HepG2 (cell line): ENCODE data around the gene SCN9A. TPM values are rescaled to one million over a fixed set of nuclear protein-coding genes. Genes with fewer than 3 reads are reported as not detected.

Experiments used
- GATAD1 ChIP-seq: IDR thresholded peaks from 2 replicates; pipeline ENCODE4 v1.6.1; 2016; ENCODE audit warnings: missing genetic modification reagents, missing compliant biosample characterization
- HNRNPK ChIP-seq: fragments of 200-400 bp; formaldehyde crosslinking; IDR thresholded peaks from 2 replicates; pipeline ENCODE4 v1.6.1; 2018; ENCODE audit warnings: low read length, low read depth, moderate library complexity, mild to moderate bottlenecking; ENCODE audit not compliant: poor library complexity, severe bottlenecking
- KMT2B ChIP-seq: IDR thresholded peaks from 2 replicates; pipeline ENCODE4 v1.6.1; 2016; ENCODE audit warnings: missing genetic modification reagents, missing compliant biosample characterization
- NFRKB ChIP-seq: fragments of 450-650 bp; IDR thresholded peaks from 2 replicates; pipeline ENCODE4 v1.6.1; 2017
- PBX2 ChIP-seq: IDR thresholded peaks from 2 replicates; pipeline ENCODE4 v1.6.1; 2016; ENCODE audit warnings: control low read depth
- PCBP1 ChIP-seq: fragments of 200-400 bp; formaldehyde crosslinking; IDR thresholded peaks from 2 replicates; pipeline ENCODE4 v1.6.1; 2017; ENCODE audit warnings: mild to moderate bottlenecking, low read depth, low read length, borderline replicate concordance
- PHF8 ChIP-seq: sonication (generic); formaldehyde crosslinking; IDR thresholded peaks from 2 replicates; pipeline ENCODE4 v1.5.0; 2020; ENCODE audit warnings: missing genetic modification reagents
- RBM39 ChIP-seq: fragments of 200-400 bp; formaldehyde crosslinking; IDR thresholded peaks from one replicate; pipeline ENCODE4 v1.6.1; 2018; ENCODE audit warnings: antibody characterized with exemption, mild to moderate bottlenecking, low read depth, low read length; ENCODE audit not compliant: poor library complexity, severe bottlenecking
- RERE ChIP-seq: IDR thresholded peaks from 2 replicates; pipeline ENCODE4 v1.6.1; 2016; ENCODE audit warnings: low read depth, missing genetic modification reagents, missing compliant biosample characterization
- SIX4 ChIP-seq: sonication (generic); formaldehyde crosslinking; IDR thresholded peaks from 2 replicates; pipeline ENCODE4 v1.4.0; 2020; ENCODE audit warnings: missing genetic modification reagents
- TARDBP ChIP-seq: sonication (generic); formaldehyde crosslinking; IDR thresholded peaks from 2 replicates; pipeline ENCODE4 v1.8.0; 2022; ENCODE audit warnings: mild to moderate bottlenecking, missing genetic modification reagents
- TCF12 ChIP-seq, 2 experiments: fragments of 450-650 bp in 1 of 2; sonication (generic) in 1 of 2; formaldehyde crosslinking in 1 of 2; IDR thresholded peaks; 2 replicates each; pipeline versions ENCODE4 v1.6.1 to v1.8.0; 2017 to 2022; ENCODE audit warnings: antibody characterized with exemption in 1 of 2, mild to moderate bottlenecking in 1 of 2, missing genetic modification reagents in 1 of 2, moderate library complexity in 1 of 2
- YY1 ChIP-seq: IDR thresholded peaks from 2 replicates; pipeline ENCODE4 v1.6.1; 2011; ENCODE audit warnings: low read length, low read depth, moderate library complexity, mild to moderate bottlenecking; ENCODE audit not compliant: insufficient read depth, insufficient replicate concordance
- ZBTB10 ChIP-seq: sonication (generic); formaldehyde crosslinking; IDR thresholded peaks from 2 replicates; pipeline ENCODE4 v1.4.0; 2020; ENCODE audit warnings: missing genetic modification reagents, borderline replicate concordance
- ZNF121 ChIP-seq: sonication (generic); formaldehyde crosslinking; IDR thresholded peaks from 2 replicates; pipeline ENCODE4 v1.5.0; 2020; ENCODE audit warnings: mild to moderate bottlenecking, missing genetic modification reagents
- ZNF432 ChIP-seq: sonication (generic); formaldehyde crosslinking; IDR thresholded peaks from 2 replicates; pipeline ENCODE4 v1.5.0; 2020; ENCODE audit warnings: missing genetic modification reagents, mild to moderate bottlenecking, borderline replicate concordance
- polyA plus RNA-seq, 8 experiments: library from polyadenylated mRNA; depleted of rRNA in 3 of 8; stranded (reverse) in 7 of 8; unstranded in 1 of 8; fragments of >200 nt; fragmentation: Illumina TruSeq in 4 of 8; extraction: Trizol in 4 of 8; gene quantifications; 2 replicates each; pipeline versions ENCODE4 v1.2.1 to v1.2.3, GENCODE V29; 2011 to 2016; ENCODE audit warnings: low read depth in 4 of 8, missing spikeins in 1 of 8, mixed read lengths in 1 of 8; ENCODE audit not compliant: insufficient read depth in 1 of 8
- total RNA-seq, 5 experiments: library from RNA; depleted of rRNA; stranded (reverse); fragments of >200 nt; fragmentation: Illumina TruSeq; extraction: Trizol; gene quantifications; 2 replicates each; pipeline ENCODE4 v1.2.3, GENCODE V29; 2016; ENCODE audit warnings: low read depth in 1 of 5
- TF ChIP-seq, protein P1 (sequence below): sonication (generic); formaldehyde crosslinking; IDR thresholded peaks from 2 replicates; pipeline ENCODE4 v1.9.0; 2022; ENCODE audit warnings: low read depth, missing genetic modification reagents

Gene SCN9A
- total and polyA plus RNA-seq, 2 of the 13 experiments (the other 11 are each of a cell fraction or from before 2014, with no cell fraction given), result 15.3 to 24.3 TPM

DNA sequence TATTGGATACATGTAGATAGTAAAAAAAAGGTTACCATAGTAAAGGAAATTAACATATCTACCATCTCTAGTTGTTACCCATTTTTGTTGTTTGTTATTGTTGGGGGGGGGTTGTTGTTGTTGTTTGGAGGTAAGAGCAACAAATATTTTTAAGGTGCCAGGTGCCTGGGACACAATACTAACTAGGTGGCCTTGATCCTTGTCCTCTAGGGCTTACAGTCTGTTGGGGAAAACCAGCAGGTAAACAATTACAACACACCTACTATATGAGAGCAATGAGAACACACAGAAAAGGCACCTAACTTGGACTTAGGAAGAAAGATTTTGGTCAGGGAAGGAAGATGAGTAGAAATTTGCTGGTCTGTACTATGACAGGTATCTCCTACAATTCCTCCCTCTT lies 46.3 kb downstream of the SCN9A start (continued):
- TF ChIP-seq SIX4 (CRISPR knock-in tag), result 0 out of 2 replicates have a peak, but pooled peaks have one; percentile 30
- TF ChIP-seq ZNF121, result no peak
- TF ChIP-seq PCBP1, result no peak
- no peak for TF ChIP-seq ZNF432 (CRISPR knock-in tag)
- no peak for TF ChIP-seq NFRKB
- TF ChIP-seq, protein P1, sequence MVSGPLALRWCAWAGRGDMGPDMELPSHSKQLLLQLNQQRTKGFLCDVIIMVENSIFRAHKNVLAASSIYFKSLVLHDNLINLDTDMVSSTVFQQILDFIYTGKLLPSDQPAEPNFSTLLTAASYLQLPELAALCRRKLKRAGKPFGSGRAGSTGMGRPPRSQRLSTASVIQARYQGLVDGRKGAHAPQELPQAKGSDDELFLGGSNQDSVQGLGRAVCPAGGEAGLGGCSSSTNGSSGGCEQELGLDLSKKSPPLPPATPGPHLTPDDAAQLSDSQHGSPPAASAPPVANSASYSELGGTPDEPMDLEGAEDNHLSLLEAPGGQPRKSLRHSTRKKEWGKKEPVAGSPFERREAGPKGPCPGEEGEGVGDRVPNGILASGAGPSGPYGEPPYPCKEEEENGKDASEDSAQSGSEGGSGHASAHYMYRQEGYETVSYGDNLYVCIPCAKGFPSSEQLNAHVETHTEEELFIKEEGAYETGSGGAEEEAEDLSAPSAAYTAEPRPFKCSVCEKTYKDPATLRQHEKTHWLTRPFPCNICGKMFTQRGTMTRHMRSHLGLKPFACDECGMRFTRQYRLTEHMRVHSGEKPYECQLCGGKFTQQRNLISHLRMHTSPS, result no peak
- TF ChIP-seq PBX2 (CRISPR knock-in tag), result no peak
- no peak for TF ChIP-seq YY1
- no peak for TF ChIP-seq GATAD1 (CRISPR knock-in tag)
- TF ChIP-seq PHF8 (CRISPR knock-in tag), result no peak
- TF ChIP-seq RBM39, result no peak
- TF ChIP-seq TCF12 (IDR thresholded peaks at IDR 0.05), result no peak
- TF ChIP-seq TCF12 (CRISPR knock-in tag; IDR thresholded peaks at IDR 0.05), result no peak
- peak; percentile 23; the same call in 1 of the 2 replicates for TF ChIP-seq KMT2B (CRISPR knock-in tag)
- no peak for TF ChIP-seq ZBTB10 (CRISPR knock-in tag)
- no peak for TF ChIP-seq RERE (CRISPR knock-in tag)
- TF ChIP-seq HNRNPK, result no peak
- peak; percentile 76; the same call in 1 of the 2 replicates for TF ChIP-seq TARDBP (CRISPR knock-in tag)
